Nephron (organoid): ENCODE measurements around the gene NHSL1.

Experiments
- H3K27ac Mint-ChIP-seq, 3 experiments: 2 replicates each; pipeline ENCODE4 v1.8.0; 2020; ENCODE audit warnings: mixed read lengths in 3 of 3, mild to moderate bottlenecking in 2 of 3, moderate library complexity in 1 of 3
- H3K27me3 Mint-ChIP-seq: 2 replicates; pipeline ENCODE4 v1.8.0; 2021; ENCODE audit warnings: low read depth, mild to moderate bottlenecking, moderate library complexity, mixed read lengths
- H3K36me3 Mint-ChIP-seq: 2 replicates; pipeline ENCODE4 v1.8.0; 2020; ENCODE audit warnings: low read depth, mixed read lengths
- H3K4me1 Mint-ChIP-seq: 2 replicates; pipeline ENCODE4 v1.8.0; 2020; ENCODE audit warnings: mixed read lengths
- H3K4me3 Mint-ChIP-seq, 3 experiments: 2 replicates each; pipeline ENCODE4 v1.8.0; 2020; ENCODE audit warnings: mild to moderate bottlenecking in 3 of 3, mixed read lengths in 3 of 3, moderate library complexity in 2 of 3
- H3K9me3 Mint-ChIP-seq: 2 replicates; pipeline ENCODE4 v1.8.0; 2020; ENCODE audit warnings: mixed read lengths
- TF ChIP-seq, protein P1 (sequence below), 3 experiments: fragments of 200-600 bp; sonication (generic); IDR thresholded peaks; one replicate each; pipeline ENCODE4 v1.5.0; 2021; ENCODE audit warnings: antibody characterized with exemption in 3 of 3; ENCODE audit not compliant: unreplicated experiment in 3 of 3

The NHSL1 gene

DNA sequence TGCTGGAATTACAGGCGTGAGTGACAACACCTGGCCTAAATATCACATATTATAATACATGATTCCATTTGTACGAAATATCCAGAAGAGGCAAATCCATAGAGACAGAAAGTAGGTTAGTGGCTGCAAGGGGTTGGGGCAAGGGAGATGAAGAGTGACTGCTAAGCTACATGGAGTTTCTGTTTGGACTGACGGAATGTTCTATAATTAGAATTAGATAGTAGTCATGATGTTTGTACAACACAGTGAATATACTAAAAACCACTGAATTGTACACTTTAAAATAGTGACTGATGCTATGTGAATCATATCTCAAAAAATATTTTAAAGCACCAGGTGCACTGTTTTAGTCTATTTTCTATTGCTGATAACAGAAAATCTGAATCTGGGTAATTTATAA, 99.0 kb downstream of the NHSL1 start:
- Mint-ChIP-seq H3K27me3 (no peaks in the 10 kb centered on the region), H3K4me1 (peaks cover 5% of the 10 kb centered on the region), H3K27ac (no peak overlapping the region), H3K4me3 (no peak overlapping the region), H3K9me3 (no peaks in the 10 kb centered on the region), H3K36me3 (peaks cover 2% of the 10 kb centered on the region)
- TF ChIP-seq, protein P1, sequence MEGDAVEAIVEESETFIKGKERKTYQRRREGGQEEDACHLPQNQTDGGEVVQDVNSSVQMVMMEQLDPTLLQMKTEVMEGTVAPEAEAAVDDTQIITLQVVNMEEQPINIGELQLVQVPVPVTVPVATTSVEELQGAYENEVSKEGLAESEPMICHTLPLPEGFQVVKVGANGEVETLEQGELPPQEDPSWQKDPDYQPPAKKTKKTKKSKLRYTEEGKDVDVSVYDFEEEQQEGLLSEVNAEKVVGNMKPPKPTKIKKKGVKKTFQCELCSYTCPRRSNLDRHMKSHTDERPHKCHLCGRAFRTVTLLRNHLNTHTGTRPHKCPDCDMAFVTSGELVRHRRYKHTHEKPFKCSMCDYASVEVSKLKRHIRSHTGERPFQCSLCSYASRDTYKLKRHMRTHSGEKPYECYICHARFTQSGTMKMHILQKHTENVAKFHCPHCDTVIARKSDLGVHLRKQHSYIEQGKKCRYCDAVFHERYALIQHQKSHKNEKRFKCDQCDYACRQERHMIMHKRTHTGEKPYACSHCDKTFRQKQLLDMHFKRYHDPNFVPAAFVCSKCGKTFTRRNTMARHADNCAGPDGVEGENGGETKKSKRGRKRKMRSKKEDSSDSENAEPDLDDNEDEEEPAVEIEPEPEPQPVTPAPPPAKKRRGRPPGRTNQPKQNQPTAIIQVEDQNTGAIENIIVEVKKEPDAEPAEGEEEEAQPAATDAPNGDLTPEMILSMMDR (IDR thresholded peaks at IDR 0.05; ENCODE audit: unreplicated experiment in 3 of 3), result no peak

DNA sequence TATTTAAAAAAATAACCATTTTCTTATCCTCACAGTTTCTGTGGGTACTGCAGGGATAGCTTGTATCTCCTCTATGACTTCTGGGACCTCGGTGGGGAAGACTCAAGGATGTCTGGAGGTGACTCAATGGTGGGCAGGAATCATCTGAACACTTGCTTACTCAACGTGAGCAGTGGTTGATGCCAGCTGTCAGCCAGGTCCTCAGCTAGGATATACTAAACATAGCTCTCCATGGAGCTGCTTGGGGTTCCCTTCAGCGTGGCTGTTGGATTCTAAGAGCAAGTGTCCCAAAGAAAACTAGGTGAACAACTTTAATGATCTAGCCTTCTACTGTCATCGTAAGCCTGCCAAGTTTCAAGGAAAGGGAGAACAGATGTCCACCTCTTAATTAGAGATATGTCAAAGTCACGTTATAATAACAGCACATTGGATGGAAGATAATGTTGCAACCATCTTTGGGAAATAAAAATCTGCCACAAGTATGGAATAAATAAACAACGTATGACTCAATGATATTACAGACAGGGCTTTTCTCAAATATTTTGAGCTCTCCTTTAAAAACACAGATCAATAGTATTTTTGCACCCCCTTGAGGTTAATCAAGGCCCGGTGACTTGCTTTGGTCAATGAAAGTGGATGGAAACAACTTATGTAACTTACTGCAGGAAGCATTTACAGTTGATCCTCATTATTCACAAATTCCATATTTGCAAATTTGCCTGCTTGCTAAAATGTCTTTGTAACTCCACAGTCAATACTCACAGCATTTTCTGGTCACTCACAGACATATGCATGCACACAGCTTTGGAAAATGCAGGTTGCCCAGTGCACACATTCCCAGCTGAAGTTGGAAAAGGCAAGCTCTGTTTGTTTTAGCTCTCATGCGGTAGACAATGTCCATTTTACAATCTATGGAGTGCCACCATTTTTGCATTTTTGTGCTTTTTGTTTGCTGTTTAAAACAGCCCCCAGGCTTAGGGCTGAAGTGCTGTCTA, 101.9 kb downstream of the NHSL1 start:
- no peak overlapping the region for H3K4me3 Mint-ChIP-seq
- TF ChIP-seq, protein P1 (IDR thresholded peaks at IDR 0.05; ENCODE audit: unreplicated experiment in 3 of 3), result no peak
- no peaks in the 10 kb centered on the region for H3K9me3 Mint-ChIP-seq
- no peak overlapping the region for H3K27ac Mint-ChIP-seq
- no peaks in the 10 kb centered on the region for H3K4me1 Mint-ChIP-seq
- no peaks in the 10 kb centered on the region for H3K36me3 Mint-ChIP-seq
- H3K27me3 Mint-ChIP-seq, result no peaks in the 10 kb centered on the region

- no peaks in the 10 kb centered on the region for H3K4me1 Mint-ChIP-seq
- no peaks in the 10 kb centered on the region for H3K9me3 Mint-ChIP-seq
- H3K36me3 Mint-ChIP-seq, result no peaks in the 10 kb centered on the region
- H3K27ac Mint-ChIP-seq, result no peak overlapping the region
- H3K27me3 Mint-ChIP-seq, result no peaks in the 10 kb centered on the region
- H3K4me3 Mint-ChIP-seq, result no peak overlapping the region
- TF ChIP-seq, protein P1 (IDR thresholded peaks at IDR 0.05; ENCODE audit: unreplicated experiment in 3 of 3), result no peak
These were observed 102.6 kb downstream of the NHSL1 start for GRCh38 chr6:138396709-138397108.

- Mint-ChIP-seq H3K9me3 (no peaks in the 10 kb centered on the region), H3K36me3 (no peaks in the 10 kb centered on the region), H3K4me1 (no peaks in the 10 kb centered on the region), H3K27ac (no peak overlapping the region), H3K27me3 (peaks cover 3% of the 10 kb centered on the region), H3K4me3 (no peak overlapping the region)
- TF ChIP-seq, protein P1 (IDR thresholded peaks at IDR 0.05; ENCODE audit: unreplicated experiment in 3 of 3), result no peak
These were observed 105.2 kb downstream of the NHSL1 start for GRCh38 chr6:138393871-138394783.

DNA sequence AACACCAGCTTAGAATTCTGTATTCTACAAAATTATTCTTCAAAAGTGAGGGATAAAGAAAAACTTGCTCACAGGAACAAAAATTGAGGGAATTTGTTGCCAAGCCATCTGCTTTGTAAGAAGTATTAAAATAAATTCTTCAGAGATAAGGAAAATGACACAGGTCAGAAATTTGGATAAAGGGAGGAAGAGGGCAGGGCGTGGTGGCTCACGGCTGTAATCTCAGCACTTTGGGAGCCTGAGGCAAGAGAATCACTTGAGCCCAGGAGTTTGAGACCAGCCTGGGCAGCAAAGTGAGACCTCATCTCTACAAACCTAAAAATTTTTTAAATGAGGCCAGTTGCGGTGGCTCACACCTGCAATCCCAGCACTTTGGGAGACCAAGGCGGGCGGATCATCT, 109.7 kb downstream of the NHSL1 start:
- Mint-ChIP-seq H3K27ac (no peak overlapping the region), H3K27me3 (peaks cover 10% of the 10 kb centered on the region), H3K9me3 (no peaks in the 10 kb centered on the region), H3K4me1 (no peaks in the 10 kb centered on the region), H3K4me3 (no peak overlapping the region), H3K36me3 (no peaks in the 10 kb centered on the region)
- TF ChIP-seq, protein P1 (IDR thresholded peaks at IDR 0.05; ENCODE audit: unreplicated experiment in 3 of 3), result no peak
